Ascending aorta (tissue), 2 donors: ENCODE results near the gene TMF1. TPM values are rescaled to one million over a fixed set of nuclear protein-coding genes. Genes with fewer than 3 reads are reported as not detected.

ENCODE experiments used
- DNase-seq, 2 donors: peaks; one replicate each; pipeline ENCODE4 v3.0.0-alpha.2; 2019; ENCODE audit warnings: low spot score in 2 of 2
- H3K27ac ChIP-seq, 2 donors: fragments of 200-600 bp; sonication (generic); one replicate each; pipeline ENCODE4 v1.5.1; 2016 to 2017; ENCODE audit warnings: mild to moderate bottlenecking in 1 of 2
- H3K27me3 ChIP-seq: fragments of 200-600 bp; sonication (generic); one replicate; pipeline ENCODE4 v1.5.1; 2017
- H3K36me3 ChIP-seq, 2 donors: fragments of 200-600 bp; sonication (generic); one replicate each; pipeline ENCODE4 v1.5.1; 2016
- H3K4me1 ChIP-seq, 2 donors: fragments of 200-600 bp; sonication (generic); one replicate each; pipeline ENCODE4 v1.5.1; 2016 to 2017; ENCODE audit warnings: mild to moderate bottlenecking in 1 of 2
- H3K4me3 ChIP-seq, 2 donors: fragments of 200-600 bp; sonication (generic); one replicate each; pipeline ENCODE4 v1.5.1; 2016 to 2017; ENCODE audit warnings: mild to moderate bottlenecking in 1 of 2
- H3K9me3 ChIP-seq, 2 donors: fragments of 200-600 bp; sonication (generic); one replicate each; pipeline ENCODE4 v1.5.1; 2016
- intact Hi-C: fragments of 100-400 bp; cut with DNase I; formaldehyde crosslinking; loops from one replicate; pipeline ENCODE4 v1.15.1; 2023
- total RNA-seq: library from RNA; depleted of rRNA; stranded (reverse); fragments of >200 nt; gene quantifications from one replicate; pipeline ENCODE4 v1.1.0, GENCODE V29; 2016
- TF ChIP-seq, protein P1 (sequence below), 3 experiments: fragments of 200-600 bp in 2 of 3; fragments of 450-650 bp in 1 of 3; sonication (generic) in 2 of 3; IDR thresholded peaks; one replicate each; pipeline ENCODE4 v1.5.1; 2016 to 2019; ENCODE audit warnings: antibody characterized with exemption in 3 of 3, mild to moderate bottlenecking in 1 of 3, moderate library complexity in 1 of 3

The TMF1 gene
- total RNA-seq, 1 donor from 2014 or later: 35.2 TPM

DNA sequence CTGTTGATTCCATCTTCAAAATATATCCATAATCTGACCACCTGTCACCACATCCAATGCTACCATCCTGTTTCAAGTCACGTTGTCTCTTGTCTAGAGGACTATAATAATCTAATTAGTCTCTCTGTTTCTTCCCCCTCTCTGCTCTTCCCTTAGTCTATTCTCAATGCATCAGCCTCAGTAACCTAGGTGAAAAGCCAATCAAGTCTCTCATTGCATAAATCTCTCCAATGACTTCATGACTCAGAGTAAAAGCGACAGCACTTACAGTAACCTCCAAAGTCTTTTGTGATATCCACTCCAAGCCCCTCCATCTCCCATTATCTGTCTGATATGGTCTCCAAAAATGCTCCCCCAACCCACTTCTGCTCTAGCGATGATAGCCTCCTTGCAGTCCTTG, 20.8 kb upstream of the TMF1 start:
- H3K27ac ChIP-seq: no peak overlapping the region
- H3K36me3 ChIP-seq: peaks cover 0 to 22% of the 10 kb centered on the region in 2 donors
- intact Hi-C loops: no loop called here
- no peaks in the 10 kb centered on the region for H3K9me3 ChIP-seq
- no peak overlapping the region for H3K4me3 ChIP-seq
- H3K27me3 ChIP-seq: no peaks in the 10 kb centered on the region
- no peaks in the 10 kb centered on the region for H3K4me1 ChIP-seq
- TF ChIP-seq, protein P1, sequence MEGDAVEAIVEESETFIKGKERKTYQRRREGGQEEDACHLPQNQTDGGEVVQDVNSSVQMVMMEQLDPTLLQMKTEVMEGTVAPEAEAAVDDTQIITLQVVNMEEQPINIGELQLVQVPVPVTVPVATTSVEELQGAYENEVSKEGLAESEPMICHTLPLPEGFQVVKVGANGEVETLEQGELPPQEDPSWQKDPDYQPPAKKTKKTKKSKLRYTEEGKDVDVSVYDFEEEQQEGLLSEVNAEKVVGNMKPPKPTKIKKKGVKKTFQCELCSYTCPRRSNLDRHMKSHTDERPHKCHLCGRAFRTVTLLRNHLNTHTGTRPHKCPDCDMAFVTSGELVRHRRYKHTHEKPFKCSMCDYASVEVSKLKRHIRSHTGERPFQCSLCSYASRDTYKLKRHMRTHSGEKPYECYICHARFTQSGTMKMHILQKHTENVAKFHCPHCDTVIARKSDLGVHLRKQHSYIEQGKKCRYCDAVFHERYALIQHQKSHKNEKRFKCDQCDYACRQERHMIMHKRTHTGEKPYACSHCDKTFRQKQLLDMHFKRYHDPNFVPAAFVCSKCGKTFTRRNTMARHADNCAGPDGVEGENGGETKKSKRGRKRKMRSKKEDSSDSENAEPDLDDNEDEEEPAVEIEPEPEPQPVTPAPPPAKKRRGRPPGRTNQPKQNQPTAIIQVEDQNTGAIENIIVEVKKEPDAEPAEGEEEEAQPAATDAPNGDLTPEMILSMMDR (IDR thresholded peaks at IDR 0.05): no peak
- no peak for DNase-seq

DNA sequence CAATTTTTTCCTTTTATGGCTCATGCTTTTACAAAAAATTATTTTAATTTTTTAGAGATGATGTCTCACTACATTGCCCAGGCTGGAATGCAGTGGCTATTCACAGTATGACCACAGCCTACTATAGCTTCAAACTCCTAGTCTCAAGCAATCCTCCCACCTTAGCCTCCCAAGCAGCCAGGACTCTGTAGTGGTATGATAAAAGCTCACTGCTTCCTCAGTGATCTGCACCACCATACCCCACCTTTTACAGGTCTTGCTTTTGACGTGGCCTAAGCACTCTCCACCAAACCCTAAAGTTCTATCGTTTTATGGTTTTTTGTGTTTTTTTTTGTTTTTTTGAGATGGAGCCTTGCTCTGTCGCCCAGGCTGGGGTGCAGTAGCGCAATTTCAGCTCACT, 14.0 kb upstream of the TMF1 start:
- Histone ChIP-seq H3K27ac (no peak overlapping the region), H3K36me3 (peaks cover 9 to 27% of the 10 kb centered on the region in 2 donors), H3K9me3 (no peaks in the 10 kb centered on the region), H3K4me3 (no peak overlapping the region), H3K27me3 (no peaks in the 10 kb centered on the region), H3K4me1 (no peaks in the 10 kb centered on the region)
- intact Hi-C loops: no loop called here
- no peak for DNase-seq
- TF ChIP-seq, protein P1 (IDR thresholded peaks at IDR 0.05): no peak

DNA sequence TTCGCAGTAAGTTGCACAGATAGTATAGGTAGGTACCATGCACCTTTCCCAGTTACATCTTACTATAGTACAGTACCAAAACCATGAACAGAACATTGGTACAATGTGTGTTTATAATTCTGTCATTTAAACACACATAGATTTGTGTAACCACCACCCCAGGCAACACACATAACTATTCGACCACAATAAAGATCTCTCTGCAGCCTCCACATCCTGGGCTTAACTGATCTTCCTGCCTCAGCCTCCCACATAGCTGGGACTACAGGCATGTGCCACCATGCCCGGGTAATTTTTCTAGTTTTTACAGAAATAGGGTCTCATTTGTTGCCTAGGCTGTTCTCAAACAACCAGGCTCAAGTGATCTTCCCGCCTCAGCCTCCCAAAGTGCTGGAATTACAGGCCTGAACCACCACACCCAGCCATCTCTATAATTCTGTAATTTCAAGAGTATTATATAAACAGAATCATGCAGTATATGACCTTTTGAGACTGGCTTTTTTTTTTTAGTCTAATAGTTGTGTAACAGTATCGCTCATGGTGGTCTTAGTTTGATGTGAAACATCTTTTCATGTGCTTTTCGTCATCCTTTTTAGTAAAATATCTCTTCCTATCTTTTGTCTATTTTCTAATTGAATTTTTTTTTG, 13.3 kb upstream of the TMF1 start:
- intact Hi-C loops: no loop called here
- Histone ChIP-seq H3K9me3 (no peaks in the 10 kb centered on the region), H3K4me1 (no peaks in the 10 kb centered on the region), H3K4me3 (no peak overlapping the region), H3K36me3 (peaks cover 16 to 27% of the 10 kb centered on the region in 2 donors), H3K27me3 (no peaks in the 10 kb centered on the region), H3K27ac (no peak overlapping the region)
- DNase-seq: no peak
- TF ChIP-seq, protein P1 (IDR thresholded peaks at IDR 0.05): no peak

DNA sequence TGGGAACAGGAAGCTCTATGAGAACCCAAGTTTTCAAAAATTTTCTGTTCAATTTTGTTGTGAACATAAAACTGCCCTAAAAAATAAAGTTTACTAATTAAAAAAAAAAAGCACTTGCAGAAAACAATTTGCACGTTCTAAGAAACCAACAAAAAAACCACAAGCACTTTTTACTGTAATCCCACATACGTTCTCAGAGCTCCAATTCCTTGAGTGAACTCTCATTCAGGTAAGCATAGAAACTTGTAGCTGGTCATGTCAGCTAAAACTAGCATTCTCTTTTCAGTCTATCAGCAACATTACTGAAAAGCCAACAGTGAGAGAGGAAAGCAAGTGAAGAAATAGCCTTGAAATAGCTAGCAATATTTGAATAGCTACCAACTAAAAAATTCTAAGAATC, 11.5 kb upstream of the TMF1 start:
- Histone ChIP-seq H3K4me3 (no peak overlapping the region), H3K27ac (peak overlapping the region in 1 of 2 donors; percentile 23), H3K27me3 (no peaks in the 10 kb centered on the region), H3K4me1 (no peaks in the 10 kb centered on the region), H3K9me3 (no peaks in the 10 kb centered on the region), H3K36me3 (peaks cover 26 to 44% of the 10 kb centered on the region in 2 donors)
- intact Hi-C loops: no loop called here
- TF ChIP-seq, protein P1 (IDR thresholded peaks at IDR 0.05): no peak
- DNase-seq: no peak

DNA sequence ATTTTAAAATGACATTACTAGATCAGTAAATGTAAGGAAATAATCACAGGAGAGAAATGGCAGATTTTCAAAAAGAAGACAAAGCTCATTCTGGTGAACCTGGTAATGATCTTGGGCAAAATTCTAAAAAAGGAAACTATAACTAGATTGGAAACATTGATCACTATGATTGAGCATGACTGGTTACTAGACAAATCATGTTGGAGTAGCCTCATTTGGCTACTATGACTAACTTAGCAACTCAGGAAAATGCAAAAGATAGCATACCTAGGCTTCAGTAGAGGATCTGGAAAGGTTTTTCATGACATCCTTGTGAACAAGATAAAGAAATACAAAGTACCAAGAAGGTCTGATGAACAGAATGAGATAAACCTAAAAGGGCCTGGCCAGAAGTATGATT, 7.6 kb upstream of the TMF1 start:
- peaks cover 38 to 64% of the 10 kb centered on the region in 2 donors for H3K36me3 ChIP-seq
- TF ChIP-seq, protein P1 (IDR thresholded peaks at IDR 0.05): no peak
- no peak overlapping the region for H3K4me3 ChIP-seq
- H3K27me3 ChIP-seq: no peaks in the 10 kb centered on the region
- no peak for DNase-seq
- no peak overlapping the region for H3K27ac ChIP-seq
- no peaks in the 10 kb centered on the region for H3K4me1 ChIP-seq
- H3K9me3 ChIP-seq: no peaks in the 10 kb centered on the region
- intact Hi-C loops: no loop called here

DNA sequence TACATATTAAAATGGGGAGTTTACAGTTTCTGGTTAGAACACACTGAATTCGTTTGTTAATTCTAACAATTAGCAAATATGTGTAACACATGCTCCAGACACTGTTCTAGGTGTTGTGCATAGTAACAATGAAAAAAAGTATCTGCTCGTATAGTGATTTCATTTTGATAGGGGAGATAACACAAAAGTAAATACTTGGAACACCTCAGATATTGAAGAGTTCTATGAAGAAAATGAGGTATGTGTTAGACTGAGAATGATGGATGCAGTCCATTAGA, 6.8 kb upstream of the TMF1 start:
- Histone ChIP-seq H3K36me3 (peaks cover 40 to 66% of the 10 kb centered on the region in 2 donors), H3K4me3 (no peak overlapping the region), H3K9me3 (no peaks in the 10 kb centered on the region), H3K27ac (no peak overlapping the region), H3K27me3 (no peaks in the 10 kb centered on the region), H3K4me1 (no peaks in the 10 kb centered on the region)
- DNase-seq: no peak
- TF ChIP-seq, protein P1 (IDR thresholded peaks at IDR 0.05): no peak
- intact Hi-C loops: no loop called here
